Mesenchymal stem cell (in vitro differentiated cells and primary cell): ENCODE results near the gene PXT1.
"Not testable (repeated sequence)": the region's sequence is repeated elsewhere in the genome, so short reads cannot be mapped to it uniquely, and the experiment has no call there.

ENCODE experiments used
- DNase-seq: peaks from one replicate; pipeline ENCODE4 v3.0.0-alpha.2; 2013
- H2AFZ ChIP-seq: one replicate; pipeline ENCODE4 v1.6.1; 2013; ENCODE audit warnings: low read depth, mild to moderate bottlenecking, control low read depth, inconsistent platforms, low read length, moderate library complexity
- H2AK5ac ChIP-seq: 2 replicates; pipeline ENCODE4 v1.6.1; 2013; ENCODE audit warnings: low read length, moderate library complexity, mild to moderate bottlenecking, inconsistent platforms; ENCODE audit not compliant: severe bottlenecking
- H2BK120ac ChIP-seq: one replicate; pipeline ENCODE4 v1.6.1; 2013; ENCODE audit warnings: low read depth, mild to moderate bottlenecking, inconsistent platforms, low read length, moderate library complexity
- H2BK12ac ChIP-seq, 2 experiments: one replicate each; pipeline ENCODE4 v1.6.1; 2013; ENCODE audit warnings: inconsistent platforms in 2 of 2, low read length in 2 of 2, mild to moderate bottlenecking in 2 of 2, moderate library complexity in 2 of 2, control low read depth in 1 of 2
- H2BK15ac ChIP-seq: one replicate; pipeline ENCODE4 v1.6.1; 2013; ENCODE audit warnings: mild to moderate bottlenecking, low read depth, inconsistent platforms; ENCODE audit not compliant: poor library complexity, severe bottlenecking
- H2BK5ac ChIP-seq: 2 replicates; pipeline ENCODE4 v1.6.1; 2013; ENCODE audit warnings: low read depth, mild to moderate bottlenecking, low read length, control low read depth, inconsistent platforms; ENCODE audit not compliant: poor library complexity, severe bottlenecking
- H3K14ac ChIP-seq, 2 experiments: one replicate each; pipeline ENCODE4 v1.6.1; 2013; ENCODE audit warnings: inconsistent platforms in 2 of 2, low read length in 2 of 2, control low read depth in 1 of 2, mild to moderate bottlenecking in 1 of 2, moderate library complexity in 1 of 2
- H3K18ac ChIP-seq, 2 experiments: one replicate each; pipeline ENCODE4 v1.6.1; 2013; ENCODE audit warnings: inconsistent platforms in 2 of 2, low read length in 2 of 2, control low read depth in 1 of 2, low read depth in 1 of 2, mild to moderate bottlenecking in 1 of 2
- H3K23ac ChIP-seq, 2 experiments: one replicate each; pipeline ENCODE4 v1.6.1; 2013; ENCODE audit warnings: inconsistent platforms in 2 of 2, low read length in 2 of 2, mild to moderate bottlenecking in 2 of 2, moderate library complexity in 2 of 2, control low read depth in 1 of 2
- H3K27ac ChIP-seq: 2 replicates; pipeline ENCODE4 v1.5.1; 2013; ENCODE audit warnings: mild to moderate bottlenecking, moderate library complexity, low read length, control low read depth, inconsistent platforms; ENCODE audit not compliant: poor library complexity, severe bottlenecking
- H3K27me3 ChIP-seq, 2 experiments: 2 replicates each; pipeline versions ENCODE4 v1.6.1 to v1.7.0; 2013; ENCODE audit warnings: low read length in 2 of 2, mild to moderate bottlenecking in 2 of 2, moderate library complexity in 2 of 2, control low read depth in 1 of 2, inconsistent platforms in 1 of 2; ENCODE audit not compliant: control insufficient read depth in 1 of 2, insufficient read depth in 1 of 2
- H3K36me3 ChIP-seq, 2 experiments: 2 replicates each; pipeline versions ENCODE4 v1.6.1 to v1.7.0; 2013; ENCODE audit warnings: low read length in 2 of 2, control low read depth in 1 of 2, inconsistent platforms in 1 of 2, low read depth in 1 of 2, mild to moderate bottlenecking in 1 of 2; ENCODE audit not compliant: insufficient read depth in 2 of 2, control insufficient read depth in 1 of 2
- H3K4ac ChIP-seq, 2 experiments: one replicate each; pipeline ENCODE4 v1.6.1; 2013; ENCODE audit warnings: inconsistent platforms in 2 of 2, low read length in 2 of 2, mild to moderate bottlenecking in 2 of 2, moderate library complexity in 2 of 2, control low read depth in 1 of 2, low read depth in 1 of 2
- H3K4me1 ChIP-seq: 2 replicates; pipeline ENCODE4 v1.6.1; 2013; ENCODE audit warnings: low read depth, low read length, control low read depth; ENCODE audit not compliant: control insufficient read depth, insufficient read depth
- H3K4me2 ChIP-seq: 2 replicates; pipeline ENCODE4 v1.6.1; 2013; ENCODE audit warnings: low read length, mild to moderate bottlenecking, inconsistent platforms; ENCODE audit not compliant: poor library complexity, severe bottlenecking
- H3K4me3 ChIP-seq, 2 experiments: 2 replicates each; pipeline versions ENCODE4 v1.5.1 to v1.7.0; 2013; ENCODE audit warnings: low read length in 2 of 2, mild to moderate bottlenecking in 2 of 2, control low read depth in 1 of 2, low read depth in 1 of 2; ENCODE audit not compliant: insufficient read depth in 1 of 2
- H3K79me1 ChIP-seq: replicated peaks from 2 replicates; pipeline ENCODE4 v1.6.1; 2013; ENCODE audit warnings: mild to moderate bottlenecking, control low read depth, low read length, inconsistent platforms; ENCODE audit not compliant: poor library complexity, severe bottlenecking
- H3K9ac ChIP-seq: 2 replicates; pipeline ENCODE4 v1.7.0; 2013; ENCODE audit warnings: mild to moderate bottlenecking, low read length, moderate library complexity
- H3K9me3 ChIP-seq: 2 replicates; pipeline ENCODE4 v1.7.0; 2013; ENCODE audit warnings: mild to moderate bottlenecking, low read length; ENCODE audit not compliant: control insufficient read depth
- H4K8ac ChIP-seq: one replicate; pipeline ENCODE4 v1.6.1; 2013; ENCODE audit warnings: inconsistent platforms, mild to moderate bottlenecking, low read length, moderate library complexity
- H4K91ac ChIP-seq: one replicate; pipeline ENCODE4 v1.6.1; 2013; ENCODE audit warnings: mild to moderate bottlenecking, low read length, inconsistent platforms
- WGBS: methylation state at CpG from one replicate; pipeline ENCODE4 v1.1.7; 2013; ENCODE audit warnings: mixed read lengths; 5-methylcytosine and 5-hydroxymethylcytosine counted together

The PXT1 gene

GRCh38 chr6:36460916-36461315, 18.3 kb upstream of the PXT1 start:
- no peak overlapping the region for H2BK15ac ChIP-seq
- no peak overlapping the region for H2BK120ac ChIP-seq
- H3K9me3 ChIP-seq = no peaks in the 10 kb centered on the region
- H3K4me2 ChIP-seq = no peak overlapping the region
- peaks cover 3% of the 10 kb centered on the region for H3K4me1 ChIP-seq
- no peak overlapping the region for H2AFZ ChIP-seq
- H3K36me3 ChIP-seq = peaks cover 0 to 14% of the 10 kb centered on the region in 2 experiments
- no peak overlapping the region for H3K18ac ChIP-seq
- H3K27ac ChIP-seq = no peak overlapping the region
- H2AK5ac ChIP-seq = no peak overlapping the region
- H3K79me1 ChIP-seq = peaks cover 9% of the 10 kb centered on the region
- no peaks in the 10 kb centered on the region for H3K27me3 ChIP-seq
- no peak overlapping the region for H2BK5ac ChIP-seq
- H2BK12ac ChIP-seq = no peak overlapping the region
- H4K91ac ChIP-seq = no peak overlapping the region
- no peak overlapping the region for H4K8ac ChIP-seq
- no peak overlapping the region for H3K4ac ChIP-seq
- DNase-seq = no peak
- H3K23ac ChIP-seq = no peak overlapping the region
- H3K14ac ChIP-seq = no peak overlapping the region
- H3K9ac ChIP-seq = no peak overlapping the region
- no peak overlapping the region for H3K4me3 ChIP-seq

- Histone ChIP-seq H3K4me2 (no peak overlapping the region), H3K9ac (no peak overlapping the region), H3K4me3 (no peak overlapping the region), H2BK15ac (no peak overlapping the region), H2BK12ac (no peak overlapping the region), H3K23ac (no peak overlapping the region), H3K27me3 (no peaks in the 10 kb centered on the region), H2AFZ (no peak overlapping the region), H3K4ac (no peak overlapping the region), H3K79me1 (peaks cover 7% of the 10 kb centered on the region), H2AK5ac (no peak overlapping the region), H3K9me3 (no peaks in the 10 kb centered on the region), H4K91ac (no peak overlapping the region), H3K4me1 (peaks cover 3% of the 10 kb centered on the region), H3K27ac (no peak overlapping the region), H2BK120ac (no peak overlapping the region), H3K36me3 (peaks cover 2 to 14% of the 10 kb centered on the region in 2 experiments), H4K8ac (no peak overlapping the region), H2BK5ac (no peak overlapping the region), H3K18ac (no peak overlapping the region), H3K14ac (no peak overlapping the region)
- DNase-seq = no peak
These were observed 16.8 kb upstream of the PXT1 start for GRCh38 chr6:36459501-36459900.

GRCh38 chr6:36455486-36456027, 12.9 kb upstream of the PXT1 start:
- Histone ChIP-seq H3K18ac (no peak overlapping the region), H4K8ac (no peak overlapping the region), H2BK120ac (no peak overlapping the region), H3K79me1 (peaks cover 2% of the 10 kb centered on the region), H2BK5ac (no peak overlapping the region), H3K27ac (no peak overlapping the region), H3K4me1 (no peaks in the 10 kb centered on the region), H2AK5ac (no peak overlapping the region), H3K9ac (no peak overlapping the region), H2AFZ (no peak overlapping the region), H2BK15ac (no peak overlapping the region), H4K91ac (no peak overlapping the region), H3K9me3 (no peaks in the 10 kb centered on the region), H3K14ac (no peak overlapping the region), H3K23ac (no peak overlapping the region), H2BK12ac (no peak overlapping the region), H3K4me2 (no peak overlapping the region), H3K36me3 (peaks cover 3 to 13% of the 10 kb centered on the region in 2 experiments), H3K27me3 (no peaks in the 10 kb centered on the region), H3K4me3 (no peak overlapping the region), H3K4ac (no peak overlapping the region)
- 96% methylated on average over 2 of the region's 3 CpGs for WGBS
- DNase-seq = no peak

GRCh38 chr6:36452897-36453296, 10.2 kb upstream of the PXT1 start:
- H2AFZ ChIP-seq, H2BK15ac ChIP-seq, H3K4me3 ChIP-seq, H3K4me2 ChIP-seq, H2BK12ac ChIP-seq, H3K9ac ChIP-seq, H3K4ac ChIP-seq, H3K79me1 ChIP-seq, H3K18ac ChIP-seq, H3K27me3 ChIP-seq, H4K91ac ChIP-seq, H3K9me3 ChIP-seq, H2BK5ac ChIP-seq, H2BK120ac ChIP-seq, DNase-seq, H3K23ac ChIP-seq, H4K8ac ChIP-seq, H3K27ac ChIP-seq, H3K14ac ChIP-seq, H3K4me1 ChIP-seq, H2AK5ac ChIP-seq: not testable (repeated sequence)
- WGBS = 96% methylated on average over 6 of the region's 8 CpGs
- peaks cover 7 to 25% of the 10 kb centered on the region in 2 experiments for H3K36me3 ChIP-seq
